ENCODE measurements around the gene ARMS2.

Gene ARMS2

GRCh38 chr10:122461729-122462532 lies 7.5 kb downstream of the ARMS2 start:
- no peaks in the 10 kb centered on the region for H3K36me3 ChIP-seq (replicated peaks; ENCODE audit: low read depth, low read length)
- H3K27ac ChIP-seq (ENCODE audit: low read length): no peak overlapping the region
- no peak overlapping the region for H3K9ac ChIP-seq (ENCODE audit: low read length)
- no peaks in the 10 kb centered on the region for H3K4me1 ChIP-seq (ENCODE audit: low read length)
- no peak overlapping the region for H3K4me3 ChIP-seq (ENCODE audit: low read length)
- H3K79me2 ChIP-seq (ENCODE audit: low read length): no peaks in the 10 kb centered on the region
- H2AFZ ChIP-seq (ENCODE audit: low read depth, low read length): no peak overlapping the region
- H4K20me1 ChIP-seq (ENCODE audit: insufficient read depth, low read length): no peaks in the 10 kb centered on the region
- no peak for TF ChIP-seq EZH2phosphoT487 (IDR thresholded peaks at IDR 0.05; ENCODE audit: low read depth)
- TF ChIP-seq, protein P1, sequence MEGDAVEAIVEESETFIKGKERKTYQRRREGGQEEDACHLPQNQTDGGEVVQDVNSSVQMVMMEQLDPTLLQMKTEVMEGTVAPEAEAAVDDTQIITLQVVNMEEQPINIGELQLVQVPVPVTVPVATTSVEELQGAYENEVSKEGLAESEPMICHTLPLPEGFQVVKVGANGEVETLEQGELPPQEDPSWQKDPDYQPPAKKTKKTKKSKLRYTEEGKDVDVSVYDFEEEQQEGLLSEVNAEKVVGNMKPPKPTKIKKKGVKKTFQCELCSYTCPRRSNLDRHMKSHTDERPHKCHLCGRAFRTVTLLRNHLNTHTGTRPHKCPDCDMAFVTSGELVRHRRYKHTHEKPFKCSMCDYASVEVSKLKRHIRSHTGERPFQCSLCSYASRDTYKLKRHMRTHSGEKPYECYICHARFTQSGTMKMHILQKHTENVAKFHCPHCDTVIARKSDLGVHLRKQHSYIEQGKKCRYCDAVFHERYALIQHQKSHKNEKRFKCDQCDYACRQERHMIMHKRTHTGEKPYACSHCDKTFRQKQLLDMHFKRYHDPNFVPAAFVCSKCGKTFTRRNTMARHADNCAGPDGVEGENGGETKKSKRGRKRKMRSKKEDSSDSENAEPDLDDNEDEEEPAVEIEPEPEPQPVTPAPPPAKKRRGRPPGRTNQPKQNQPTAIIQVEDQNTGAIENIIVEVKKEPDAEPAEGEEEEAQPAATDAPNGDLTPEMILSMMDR (IDR thresholded peaks at IDR 0.05; ENCODE audit: low read depth, low read length): no peak
- H3K4me2 ChIP-seq (ENCODE audit: low read length): no peak overlapping the region
- peaks cover 6% of the 10 kb centered on the region; the same call in 1 of the 2 replicates for H3K27me3 ChIP-seq (ENCODE audit: low read depth, low read length)
- no peaks in the 10 kb centered on the region for H3K9me3 ChIP-seq (ENCODE audit: insufficient read depth, low read length)

GRCh38 chr10:122462533-122463465 lies 8.3 kb downstream of the ARMS2 start:
- Histone ChIP-seq H3K4me3 (ENCODE audit: low read length) (no peak overlapping the region), H3K4me2 (ENCODE audit: low read length) (no peak overlapping the region), H3K79me2 (ENCODE audit: low read length) (no peaks in the 10 kb centered on the region), H3K36me3 (replicated peaks; ENCODE audit: low read depth, low read length) (no peaks in the 10 kb centered on the region), H3K27me3 (ENCODE audit: low read depth, low read length) (peaks cover 11% of the 10 kb centered on the region; the same call in 1 of the 2 replicates), H3K9me3 (ENCODE audit: insufficient read depth, low read length) (no peaks in the 10 kb centered on the region), H3K27ac (ENCODE audit: low read length) (no peak overlapping the region), H4K20me1 (ENCODE audit: insufficient read depth, low read length) (no peaks in the 10 kb centered on the region), H3K4me1 (ENCODE audit: low read length) (no peaks in the 10 kb centered on the region), H2AFZ (ENCODE audit: low read depth, low read length) (no peak overlapping the region), H3K9ac (ENCODE audit: low read length) (no peak overlapping the region)
- TF ChIP-seq EZH2phosphoT487 (IDR thresholded peaks at IDR 0.05; ENCODE audit: low read depth): no peak
- TF ChIP-seq, protein P1 (IDR thresholded peaks at IDR 0.05; ENCODE audit: low read depth, low read length): no peak

- Histone ChIP-seq H3K4me3 (ENCODE audit: low read length) (no peak overlapping the region), H3K9ac (ENCODE audit: low read length) (no peak overlapping the region), H3K27me3 (ENCODE audit: low read depth, low read length) (peaks cover 11% of the 10 kb centered on the region; the same call in 1 of the 2 replicates)
Observed at GRCh38 chr10:122463466-122464249, 9.2 kb downstream of the ARMS2 start.

More at GRCh38 chr10:122463466-122464249, 9.2 kb downstream of the ARMS2 start:
- Histone ChIP-seq H3K4me2 (ENCODE audit: low read length) (no peak overlapping the region), H4K20me1 (ENCODE audit: insufficient read depth, low read length) (no peaks in the 10 kb centered on the region), H2AFZ (ENCODE audit: low read depth, low read length) (no peak overlapping the region), H3K36me3 (replicated peaks; ENCODE audit: low read depth, low read length) (no peaks in the 10 kb centered on the region), H3K27ac (ENCODE audit: low read length) (no peak overlapping the region), H3K4me1 (ENCODE audit: low read length) (no peaks in the 10 kb centered on the region), H3K79me2 (ENCODE audit: low read length) (no peaks in the 10 kb centered on the region), H3K9me3 (ENCODE audit: insufficient read depth, low read length) (no peaks in the 10 kb centered on the region)
- TF ChIP-seq, protein P1 (IDR thresholded peaks at IDR 0.05; ENCODE audit: low read depth, low read length): no peak
- TF ChIP-seq EZH2phosphoT487 (IDR thresholded peaks at IDR 0.05; ENCODE audit: low read depth): no peak

Data from OCI-LY3 (cell line).